GM23338 (cell line): ENCODE measurements around the gene GLTP. TPM values are rescaled to one million over a fixed set of nuclear protein-coding genes. Genes with fewer than 3 reads are reported as not detected.

Experiments used
- ATAC-seq: fragments of 200-7000 bp; cut with Tn5 transposase; 3 replicates; pipeline ENCODE4 v1.9.1; 2020
- DNase-seq: peaks from one replicate; pipeline ENCODE4 v3.0.0-alpha.2; 2015; ENCODE audit warnings: low spot score
- H2AFZ ChIP-seq: fragments of 200-600 bp; sonication (generic); 2 replicates; pipeline ENCODE4 v1.8.0; 2016; ENCODE audit warnings: antibody characterized with exemption, mild to moderate bottlenecking, moderate library complexity
- H3F3A ChIP-seq: fragments of 200-600 bp; sonication (generic); replicated peaks from 2 replicates; pipeline ENCODE4 v1.8.0; 2017; ENCODE audit warnings: antibody characterized with exemption, mixed run types, low read depth
- H3K27ac ChIP-seq: fragments of 200-600 bp; sonication (generic); 2 replicates; pipeline ENCODE4 v1.6.1; 2016; ENCODE audit warnings: low read depth
- H3K27me3 ChIP-seq: fragments of 200-600 bp; sonication (generic); 2 replicates; pipeline ENCODE4 v1.8.0; 2016; ENCODE audit warnings: mild to moderate bottlenecking, mixed run types, moderate library complexity; ENCODE audit not compliant: insufficient read depth
- H3K36me3 ChIP-seq: fragments of 200-600 bp; sonication (generic); 2 replicates; pipeline ENCODE4 v1.8.0; 2016; ENCODE audit warnings: mild to moderate bottlenecking; ENCODE audit not compliant: insufficient read depth
- H3K4me1 ChIP-seq: fragments of 200-600 bp; sonication (generic); 2 replicates; pipeline ENCODE4 v1.8.0; 2016; ENCODE audit warnings: mild to moderate bottlenecking, moderate library complexity; ENCODE audit not compliant: insufficient read depth
- H3K4me2 ChIP-seq: fragments of 200-600 bp; sonication (generic); 2 replicates; pipeline ENCODE4 v1.7.1; 2017; ENCODE audit warnings: mixed run types
- H3K4me3 ChIP-seq: fragments of 200-600 bp; sonication (generic); 2 replicates; pipeline ENCODE4 v1.6.1; 2016; ENCODE audit warnings: mixed run types
- H3K79me2 ChIP-seq: fragments of 200-600 bp; sonication (generic); replicated peaks from 2 replicates; pipeline ENCODE4 v1.8.0; 2017; ENCODE audit warnings: mild to moderate bottlenecking; ENCODE audit not compliant: insufficient read depth
- H3K9me2 ChIP-seq: fragments of 200-600 bp; sonication (generic); 2 replicates; pipeline ENCODE4 v1.8.0; 2017; ENCODE audit not compliant: insufficient read depth
- H4K20me1 ChIP-seq: fragments of 200-600 bp; sonication (generic); replicated peaks from 2 replicates; pipeline ENCODE4 v1.8.0; 2017; ENCODE audit warnings: mild to moderate bottlenecking; ENCODE audit not compliant: insufficient read depth
- H3K27ac Mint-ChIP-seq: 2 replicates; pipeline ENCODE4 v1.8.0; 2020; ENCODE audit warnings: inconsistent platforms, mild to moderate bottlenecking, moderate library complexity, mixed read lengths
- H3K27me3 Mint-ChIP-seq: 3 replicates; pipeline ENCODE4 v1.8.0; 2022; ENCODE audit warnings: low read depth, mild to moderate bottlenecking, moderate library complexity, mixed read lengths, inconsistent platforms; ENCODE audit not compliant: insufficient read depth, poor library complexity
- H3K36me3 Mint-ChIP-seq: 3 replicates; pipeline ENCODE4 v1.8.0; 2021; ENCODE audit warnings: low read depth, mild to moderate bottlenecking, inconsistent platforms, moderate library complexity, mixed read lengths
- H3K4me1 Mint-ChIP-seq: 3 replicates; pipeline ENCODE4 v1.8.0; 2020; ENCODE audit warnings: mild to moderate bottlenecking, inconsistent platforms, mixed read lengths
- H3K4me3 Mint-ChIP-seq: 3 replicates; pipeline ENCODE4 v1.8.0; 2021; ENCODE audit warnings: moderate library complexity, mild to moderate bottlenecking, inconsistent platforms, mixed read lengths
- H3K9me3 Mint-ChIP-seq: 3 replicates; pipeline ENCODE4 v1.8.0; 2020; ENCODE audit warnings: moderate library complexity, mild to moderate bottlenecking, inconsistent platforms, mixed read lengths
- CREB1 ChIP-seq: fragments of 250-450 bp; sonication (Bioruptor Pico); IDR thresholded peaks from 2 replicates; pipeline ENCODE4 v1.5.0; 2020; ENCODE audit warnings: low read depth, mild to moderate bottlenecking, moderate library complexity
- ETS1 ChIP-seq: IDR thresholded peaks from 2 replicates; pipeline ENCODE4 v1.6.1; 2016; ENCODE audit warnings: antibody characterized with exemption
- EZH2 ChIP-seq: fragments of 200-600 bp; sonication (generic); IDR thresholded peaks from one replicate; pipeline ENCODE4 v1.8.0; 2017; ENCODE audit warnings: antibody characterized with exemption, mild to moderate bottlenecking, low read depth; ENCODE audit not compliant: unreplicated experiment
- EZH2phosphoT487 ChIP-seq: fragments of 200-600 bp; sonication (generic); IDR thresholded peaks from one replicate; pipeline ENCODE4 v1.8.1; 2018; ENCODE audit warnings: antibody characterized with exemption; ENCODE audit not compliant: unreplicated experiment
- JUNB ChIP-seq: IDR thresholded peaks from one replicate; pipeline ENCODE4 v1.6.1; 2016; ENCODE audit warnings: antibody characterized with exemption; ENCODE audit not compliant: unreplicated experiment
- NANOG ChIP-seq: IDR thresholded peaks from 2 replicates; pipeline ENCODE4 v1.6.1; 2016; ENCODE audit warnings: antibody characterized with exemption, borderline replicate concordance
- POLR2AphosphoS5 ChIP-seq: IDR thresholded peaks from 2 replicates; pipeline ENCODE4 v1.6.1; 2016; ENCODE audit warnings: antibody characterized with exemption, low read depth
- STAT1 ChIP-seq: IDR thresholded peaks from one replicate; pipeline ENCODE4 v1.6.1; 2016; ENCODE audit warnings: antibody characterized with exemption; ENCODE audit not compliant: unreplicated experiment
- ZNF331 ChIP-seq: fragments of 250-450 bp; sonication (Bioruptor Pico); IDR thresholded peaks from 2 replicates; pipeline ENCODE4 v1.5.0; 2020; ENCODE audit warnings: low read depth, mild to moderate bottlenecking, moderate library complexity
- polyA plus RNA-seq: library from polyadenylated mRNA; unstranded; fragments of >200 nt; fragmentation: Nextera tagmentation; extraction: Ambion mirVana; gene quantifications from 2 replicates; pipeline ENCODE4 v1.2.1, GENCODE V29; 2016
- total RNA-seq: library from RNA; depleted of rRNA; stranded (reverse); fragments of >200 nt; shearing (Covaris generic); gene quantifications from 2 replicates; pipeline ENCODE4 v1.2.3, GENCODE V29; 2014
- TF ChIP-seq, protein P1 (sequence below): IDR thresholded peaks from one replicate; pipeline ENCODE4 v1.6.1; 2018; ENCODE audit warnings: antibody characterized with exemption; ENCODE audit not compliant: unreplicated experiment
- TF ChIP-seq, protein P2 (sequence below): fragments of 250-450 bp; sonication (Bioruptor Pico); IDR thresholded peaks from 2 replicates; pipeline ENCODE4 v1.5.0; 2020; ENCODE audit warnings: mild to moderate bottlenecking, moderate library complexity
- TF ChIP-seq, protein P3 (sequence below), 2 experiments: fragments of 200-600 bp in 1 of 2; sonication (generic) in 1 of 2; conservative IDR thresholded peaks; 2 replicates each; pipeline versions ENCODE4 v1.5.1 to v1.6.1; 2016 to 2017; ENCODE audit warnings: antibody characterized with exemption in 2 of 2, low read depth in 2 of 2, mild to moderate bottlenecking in 2 of 2, moderate library complexity in 1 of 2

Gene GLTP
- total and polyA plus RNA-seq, 2 experiments from 2014 or later, result 26.5 to 30.2 TPM

DNA sequence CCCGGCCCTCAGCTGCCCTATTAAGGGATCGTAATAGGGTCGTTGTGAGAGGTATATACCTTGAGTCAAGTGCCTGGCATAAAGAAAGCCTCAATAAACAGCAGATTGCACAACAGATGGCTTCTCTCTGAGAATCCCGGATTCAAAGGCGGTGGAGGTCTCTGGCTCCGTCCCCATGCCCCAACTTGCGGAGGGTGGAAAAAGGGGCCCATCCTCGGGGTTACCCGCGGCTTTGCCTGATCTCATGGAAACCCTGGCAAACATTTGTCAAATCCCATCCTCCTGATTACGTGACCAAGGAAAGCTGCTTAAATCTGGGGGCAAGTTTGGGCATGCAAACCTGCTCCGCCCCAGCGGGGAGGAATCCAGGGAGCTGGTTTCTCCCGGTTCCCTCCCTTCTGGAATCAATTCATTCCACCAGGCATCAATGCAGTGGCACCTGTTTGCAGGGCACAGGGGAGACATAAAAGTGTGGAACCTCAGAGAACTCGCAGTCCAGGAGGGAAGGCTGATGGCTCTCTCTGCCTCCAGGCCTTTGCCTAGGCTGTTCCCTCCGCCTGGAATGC is 59.4 kb downstream of the GLTP start:
- H2AFZ ChIP-seq, result no peak overlapping the region
- Mint-ChIP-seq H3K4me1 (peaks cover 10% of the 10 kb centered on the region; the same call in 2 of the 3 replicates), H3K27me3 (peaks cover 6% of the 10 kb centered on the region), H3K27ac (no peak overlapping the region), H3K36me3 (no peaks in the 10 kb centered on the region), H3K4me3 (no peak overlapping the region), H3K9me3 (no peaks in the 10 kb centered on the region)
- H3K9me2 ChIP-seq, result no peaks in the 10 kb centered on the region
- TF ChIP-seq ZNF331 (CRISPR knock-in tag), result no peak
- no peak for TF ChIP-seq POLR2AphosphoS5
- TF ChIP-seq EZH2phosphoT487, result no peak
- TF ChIP-seq ETS1, result no peak
- TF ChIP-seq STAT1, result no peak
- TF ChIP-seq CREB1 (CRISPR knock-in tag), result no peak
- TF ChIP-seq EZH2, result no peak
- TF ChIP-seq, protein P1, sequence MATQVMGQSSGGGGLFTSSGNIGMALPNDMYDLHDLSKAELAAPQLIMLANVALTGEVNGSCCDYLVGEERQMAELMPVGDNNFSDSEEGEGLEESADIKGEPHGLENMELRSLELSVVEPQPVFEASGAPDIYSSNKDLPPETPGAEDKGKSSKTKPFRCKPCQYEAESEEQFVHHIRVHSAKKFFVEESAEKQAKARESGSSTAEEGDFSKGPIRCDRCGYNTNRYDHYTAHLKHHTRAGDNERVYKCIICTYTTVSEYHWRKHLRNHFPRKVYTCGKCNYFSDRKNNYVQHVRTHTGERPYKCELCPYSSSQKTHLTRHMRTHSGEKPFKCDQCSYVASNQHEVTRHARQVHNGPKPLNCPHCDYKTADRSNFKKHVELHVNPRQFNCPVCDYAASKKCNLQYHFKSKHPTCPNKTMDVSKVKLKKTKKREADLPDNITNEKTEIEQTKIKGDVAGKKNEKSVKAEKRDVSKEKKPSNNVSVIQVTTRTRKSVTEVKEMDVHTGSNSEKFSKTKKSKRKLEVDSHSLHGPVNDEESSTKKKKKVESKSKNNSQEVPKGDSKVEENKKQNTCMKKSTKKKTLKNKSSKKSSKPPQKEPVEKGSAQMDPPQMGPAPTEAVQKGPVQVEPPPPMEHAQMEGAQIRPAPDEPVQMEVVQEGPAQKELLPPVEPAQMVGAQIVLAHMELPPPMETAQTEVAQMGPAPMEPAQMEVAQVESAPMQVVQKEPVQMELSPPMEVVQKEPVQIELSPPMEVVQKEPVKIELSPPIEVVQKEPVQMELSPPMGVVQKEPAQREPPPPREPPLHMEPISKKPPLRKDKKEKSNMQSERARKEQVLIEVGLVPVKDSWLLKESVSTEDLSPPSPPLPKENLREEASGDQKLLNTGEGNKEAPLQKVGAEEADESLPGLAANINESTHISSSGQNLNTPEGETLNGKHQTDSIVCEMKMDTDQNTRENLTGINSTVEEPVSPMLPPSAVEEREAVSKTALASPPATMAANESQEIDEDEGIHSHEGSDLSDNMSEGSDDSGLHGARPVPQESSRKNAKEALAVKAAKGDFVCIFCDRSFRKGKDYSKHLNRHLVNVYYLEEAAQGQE, result no peak
- TF ChIP-seq, protein P2, sequence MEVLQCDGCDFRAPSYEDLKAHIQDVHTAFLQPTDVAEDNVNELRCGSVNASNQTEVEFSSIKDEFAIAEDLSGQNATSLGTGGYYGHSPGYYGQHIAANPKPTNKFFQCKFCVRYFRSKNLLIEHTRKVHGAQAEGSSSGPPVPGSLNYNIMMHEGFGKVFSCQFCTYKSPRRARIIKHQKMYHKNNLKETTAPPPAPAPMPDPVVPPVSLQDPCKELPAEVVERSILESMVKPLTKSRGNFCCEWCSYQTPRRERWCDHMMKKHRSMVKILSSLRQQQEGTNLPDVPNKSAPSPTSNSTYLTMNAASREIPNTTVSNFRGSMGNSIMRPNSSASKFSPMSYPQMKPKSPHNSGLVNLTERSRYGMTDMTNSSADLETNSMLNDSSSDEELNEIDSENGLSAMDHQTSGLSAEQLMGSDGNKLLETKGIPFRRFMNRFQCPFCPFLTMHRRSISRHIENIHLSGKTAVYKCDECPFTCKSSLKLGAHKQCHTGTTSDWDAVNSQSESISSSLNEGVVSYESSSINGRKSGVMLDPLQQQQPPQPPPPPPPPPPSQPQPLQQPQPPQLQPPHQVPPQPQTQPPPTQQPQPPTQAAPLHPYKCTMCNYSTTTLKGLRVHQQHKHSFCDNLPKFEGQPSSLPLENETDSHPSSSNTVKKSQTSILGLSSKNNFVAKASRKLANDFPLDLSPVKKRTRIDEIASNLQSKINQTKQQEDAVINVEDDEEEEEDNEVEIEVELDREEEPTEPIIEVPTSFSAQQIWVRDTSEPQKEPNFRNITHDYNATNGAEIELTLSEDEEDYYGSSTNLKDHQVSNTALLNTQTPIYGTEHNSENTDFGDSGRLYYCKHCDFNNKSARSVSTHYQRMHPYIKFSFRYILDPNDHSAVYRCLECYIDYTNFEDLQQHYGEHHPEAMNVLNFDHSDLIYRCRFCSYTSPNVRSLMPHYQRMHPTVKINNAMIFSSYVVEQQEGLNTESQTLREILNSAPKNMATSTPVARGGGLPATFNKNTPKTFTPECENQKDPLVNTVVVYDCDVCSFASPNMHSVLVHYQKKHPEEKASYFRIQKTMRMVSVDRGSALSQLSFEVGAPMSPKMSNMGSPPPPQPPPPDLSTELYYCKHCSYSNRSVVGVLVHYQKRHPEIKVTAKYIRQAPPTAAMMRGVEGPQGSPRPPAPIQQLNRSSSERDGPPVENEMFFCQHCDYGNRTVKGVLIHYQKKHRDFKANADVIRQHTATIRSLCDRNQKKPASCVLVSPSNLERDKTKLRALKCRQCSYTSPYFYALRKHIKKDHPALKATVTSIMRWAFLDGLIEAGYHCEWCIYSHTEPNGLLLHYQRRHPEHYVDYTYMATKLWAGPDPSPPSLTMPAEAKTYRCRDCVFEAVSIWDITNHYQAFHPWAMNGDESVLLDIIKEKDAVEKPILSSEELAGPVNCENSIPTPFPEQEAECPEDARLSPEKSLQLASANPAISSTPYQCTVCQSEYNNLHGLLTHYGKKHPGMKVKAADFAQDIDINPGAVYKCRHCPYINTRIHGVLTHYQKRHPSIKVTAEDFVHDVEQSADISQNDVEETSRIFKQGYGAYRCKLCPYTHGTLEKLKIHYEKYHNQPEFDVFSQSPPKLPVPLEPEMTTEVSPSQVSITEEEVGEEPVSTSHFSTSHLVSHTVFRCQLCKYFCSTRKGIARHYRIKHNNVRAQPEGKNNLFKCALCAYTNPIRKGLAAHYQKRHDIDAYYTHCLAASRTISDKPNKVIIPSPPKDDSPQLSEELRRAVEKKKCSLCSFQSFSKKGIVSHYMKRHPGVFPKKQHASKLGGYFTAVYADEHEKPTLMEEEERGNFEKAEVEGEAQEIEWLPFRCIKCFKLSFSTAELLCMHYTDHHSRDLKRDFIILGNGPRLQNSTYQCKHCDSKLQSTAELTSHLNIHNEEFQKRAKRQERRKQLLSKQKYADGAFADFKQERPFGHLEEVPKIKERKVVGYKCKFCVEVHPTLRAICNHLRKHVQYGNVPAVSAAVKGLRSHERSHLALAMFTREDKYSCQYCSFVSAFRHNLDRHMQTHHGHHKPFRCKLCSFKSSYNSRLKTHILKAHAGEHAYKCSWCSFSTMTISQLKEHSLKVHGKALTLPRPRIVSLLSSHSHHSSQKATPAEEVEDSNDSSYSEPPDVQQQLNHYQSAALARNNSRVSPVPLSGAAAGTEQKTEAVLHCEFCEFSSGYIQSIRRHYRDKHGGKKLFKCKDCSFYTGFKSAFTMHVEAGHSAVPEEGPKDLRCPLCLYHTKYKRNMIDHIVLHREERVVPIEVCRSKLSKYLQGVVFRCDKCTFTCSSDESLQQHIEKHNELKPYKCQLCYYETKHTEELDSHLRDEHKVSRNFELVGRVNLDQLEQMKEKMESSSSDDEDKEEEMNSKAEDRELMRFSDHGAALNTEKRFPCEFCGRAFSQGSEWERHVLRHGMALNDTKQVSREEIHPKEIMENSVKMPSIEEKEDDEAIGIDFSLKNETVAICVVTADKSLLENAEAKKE, result no peak
- no peak for TF ChIP-seq JUNB
- no peak for TF ChIP-seq NANOG
- TF ChIP-seq, protein P3, sequence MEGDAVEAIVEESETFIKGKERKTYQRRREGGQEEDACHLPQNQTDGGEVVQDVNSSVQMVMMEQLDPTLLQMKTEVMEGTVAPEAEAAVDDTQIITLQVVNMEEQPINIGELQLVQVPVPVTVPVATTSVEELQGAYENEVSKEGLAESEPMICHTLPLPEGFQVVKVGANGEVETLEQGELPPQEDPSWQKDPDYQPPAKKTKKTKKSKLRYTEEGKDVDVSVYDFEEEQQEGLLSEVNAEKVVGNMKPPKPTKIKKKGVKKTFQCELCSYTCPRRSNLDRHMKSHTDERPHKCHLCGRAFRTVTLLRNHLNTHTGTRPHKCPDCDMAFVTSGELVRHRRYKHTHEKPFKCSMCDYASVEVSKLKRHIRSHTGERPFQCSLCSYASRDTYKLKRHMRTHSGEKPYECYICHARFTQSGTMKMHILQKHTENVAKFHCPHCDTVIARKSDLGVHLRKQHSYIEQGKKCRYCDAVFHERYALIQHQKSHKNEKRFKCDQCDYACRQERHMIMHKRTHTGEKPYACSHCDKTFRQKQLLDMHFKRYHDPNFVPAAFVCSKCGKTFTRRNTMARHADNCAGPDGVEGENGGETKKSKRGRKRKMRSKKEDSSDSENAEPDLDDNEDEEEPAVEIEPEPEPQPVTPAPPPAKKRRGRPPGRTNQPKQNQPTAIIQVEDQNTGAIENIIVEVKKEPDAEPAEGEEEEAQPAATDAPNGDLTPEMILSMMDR (conservative IDR thresholded peaks at IDR 0.05; ENCODE audit: low read depth in 2 of 2), result no peak
- no peaks in the 10 kb centered on the region for H4K20me1 ChIP-seq
- no peaks in the 10 kb centered on the region for H3F3A ChIP-seq
- no peak overlapping the region for H3K27ac ChIP-seq
- H3K4me2 ChIP-seq, result no peak overlapping the region
- DNase-seq (no peak), ATAC-seq (no peak)
- no peaks in the 10 kb centered on the region for H3K27me3 ChIP-seq
- H3K4me1 ChIP-seq, result no peaks in the 10 kb centered on the region
- H3K4me3 ChIP-seq, result no peak overlapping the region
- no peaks in the 10 kb centered on the region for H3K79me2 ChIP-seq
- no peaks in the 10 kb centered on the region for H3K36me3 ChIP-seq
